ENCODE measurements around the gene ZBTB24.
"Not testable (repeated sequence)": the region's sequence is repeated elsewhere in the genome, so short reads cannot be mapped to it uniquely, and the experiment has no call there.

ZBTB24 gene

DNA sequence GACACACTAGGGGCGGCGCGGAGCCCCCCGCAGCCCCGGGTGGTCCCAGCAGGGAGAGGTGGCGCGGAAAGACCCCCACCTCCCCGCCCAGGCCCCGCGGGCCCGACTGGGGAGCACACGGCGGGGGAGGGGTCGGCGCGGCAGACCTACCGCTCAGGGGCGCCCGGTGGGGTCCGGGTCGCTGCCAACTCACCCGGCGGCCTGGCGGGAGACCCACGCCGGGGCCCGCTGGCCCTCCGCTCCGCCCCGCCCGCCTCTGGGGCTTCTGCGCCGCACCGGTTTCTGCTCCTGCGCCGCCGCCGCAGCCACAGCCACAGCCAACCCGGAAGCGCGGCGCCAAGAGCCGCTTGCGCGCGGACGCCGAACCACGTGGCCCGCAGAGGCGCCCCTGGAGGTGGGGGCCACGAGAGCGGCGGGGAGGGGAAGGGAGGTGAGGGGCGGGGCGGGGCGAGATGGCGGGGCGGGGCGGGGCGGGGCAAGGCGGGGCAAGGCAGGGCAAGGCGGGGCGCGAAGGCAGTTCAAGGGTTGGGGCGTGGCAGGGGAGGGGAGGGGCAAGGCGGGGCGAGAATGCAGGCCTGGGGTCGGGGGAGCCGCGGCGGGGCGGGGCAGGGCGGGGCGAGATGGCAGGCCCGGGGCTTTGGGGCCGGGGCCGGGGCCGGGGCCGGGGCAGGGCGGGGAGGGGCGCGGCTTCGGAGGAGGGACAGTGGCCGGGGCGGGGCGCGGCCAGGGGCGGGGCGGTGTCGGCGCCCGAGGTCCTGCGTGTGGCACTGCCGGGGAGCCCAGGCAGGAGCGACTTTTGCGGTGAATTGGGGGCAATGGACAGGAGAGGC lies at the start of gene ZBTB24:
TSS of gene ZBTB24 (minus strand) at position 315 of the 830 bp plus-strand sequence. CDS start 1,193 bp downstream, outside the sequence.
- Histone ChIP-seq H3K9ac (ENCODE audit: low read length) (peak within 1 kb of the TSS; percentile 49), H3K36me3 (ENCODE audit: insufficient read depth, low read length) (peaks cover 16% of the 10 kb centered on the region), H3K9me3 (ENCODE audit: low read length) (no peaks in the 10 kb centered on the region), H3K27ac (ENCODE audit: low read depth, low read length) (peak within 1 kb of the TSS; percentile 63), H3K27me3 (ENCODE audit: control insufficient read depth in 1 of 2, insufficient read depth in 2 of 2, low read length in 2 of 2) (no peaks in the 10 kb centered on the region), H3K4me3 (ENCODE audit: low read depth in 1 of 2, low read length in 2 of 2) (peak within 1 kb of the TSS; percentile 71 to 84), H3K4me1 (ENCODE audit: insufficient read depth, low read length) (peaks cover 35% of the 10 kb centered on the region)

DNA sequence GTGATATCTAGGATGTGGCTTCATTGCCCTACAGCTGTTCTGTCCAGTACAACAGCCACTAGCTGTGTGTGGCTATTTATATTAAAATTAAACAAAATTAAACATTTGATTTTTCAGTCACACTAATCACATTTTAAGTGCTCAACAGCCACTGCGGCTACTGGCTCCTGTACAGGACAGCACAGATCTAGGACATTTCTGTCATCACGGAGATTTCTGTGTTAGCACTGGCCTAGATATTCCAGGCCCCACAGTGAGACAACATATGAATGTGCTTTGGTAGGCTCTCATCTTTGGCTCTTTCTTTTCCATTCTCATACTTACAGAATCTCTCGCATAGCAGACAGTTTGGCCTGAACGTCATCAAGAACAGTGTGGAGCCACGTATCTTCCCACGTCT lies 48.4 kb upstream of the ZBTB24 start:
- H3K27ac ChIP-seq (ENCODE audit: low read depth, low read length): no peak overlapping the region
- H3K4me3 ChIP-seq (ENCODE audit: low read depth in 1 of 2, low read length in 2 of 2): no peak overlapping the region
- H3K36me3 ChIP-seq (ENCODE audit: insufficient read depth, low read length): no peaks in the 10 kb centered on the region
- no peaks in the 10 kb centered on the region for H3K9me3 ChIP-seq (ENCODE audit: low read length)
- no peaks in the 10 kb centered on the region for H3K27me3 ChIP-seq (ENCODE audit: control insufficient read depth in 1 of 2, insufficient read depth in 2 of 2, low read length in 2 of 2)
- no peak overlapping the region for H3K9ac ChIP-seq (ENCODE audit: low read length)
- H3K4me1 ChIP-seq (ENCODE audit: insufficient read depth, low read length): no peaks in the 10 kb centered on the region

GRCh38 chr6:109527989-109528388 lies 45.0 kb upstream of the ZBTB24 start:
- Histone ChIP-seq H3K9me3 (ENCODE audit: low read length) (no peaks in the 10 kb centered on the region), H3K4me3 (ENCODE audit: low read depth in 1 of 2, low read length in 2 of 2) (no peak overlapping the region), H3K4me1 (ENCODE audit: insufficient read depth, low read length) (no peaks in the 10 kb centered on the region), H3K27ac (ENCODE audit: low read depth, low read length) (no peak overlapping the region), H3K36me3 (ENCODE audit: insufficient read depth, low read length) (no peaks in the 10 kb centered on the region), H3K9ac (ENCODE audit: low read length) (no peak overlapping the region), H3K27me3 (ENCODE audit: control insufficient read depth in 1 of 2, insufficient read depth in 2 of 2, low read length in 2 of 2) (no peaks in the 10 kb centered on the region)

DNA sequence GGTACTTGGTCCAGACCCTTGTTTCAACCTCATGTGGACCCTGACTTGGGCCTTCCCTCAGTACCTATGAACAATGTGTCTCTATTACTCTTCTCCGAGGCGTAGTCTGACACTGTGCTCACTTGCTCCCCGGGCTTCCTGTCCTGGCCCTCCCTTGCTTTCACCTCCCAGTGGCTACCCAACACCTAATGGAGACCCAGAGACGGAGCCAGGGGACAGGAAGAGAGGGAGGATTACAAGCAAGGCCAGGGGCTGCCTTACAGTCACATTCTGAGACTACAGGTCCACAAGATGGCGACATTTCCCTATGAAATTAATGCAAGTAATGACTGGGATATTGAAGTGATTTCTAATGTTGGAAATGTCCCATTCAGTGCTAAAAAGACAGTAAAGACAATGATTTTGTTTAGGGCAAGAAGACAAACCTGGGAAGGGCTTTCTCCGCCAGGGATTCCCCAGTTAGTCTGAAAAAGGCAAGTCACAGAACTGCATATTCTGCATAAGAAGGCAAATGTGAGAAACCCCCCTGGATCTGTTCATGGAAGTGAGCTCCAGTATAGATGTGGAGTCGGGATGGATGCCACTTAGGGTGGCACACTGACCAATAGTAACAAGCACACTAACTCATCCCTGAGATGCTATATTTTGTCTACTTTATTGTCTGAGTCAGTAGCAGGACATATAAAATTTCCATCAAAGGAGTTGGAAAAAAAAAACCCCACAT lies 44.0 kb upstream of the ZBTB24 start:
- Histone ChIP-seq H3K9me3 (ENCODE audit: low read length) (no peaks in the 10 kb centered on the region), H3K36me3 (ENCODE audit: insufficient read depth, low read length) (no peaks in the 10 kb centered on the region), H3K9ac (ENCODE audit: low read length) (no peak overlapping the region), H3K4me1 (ENCODE audit: insufficient read depth, low read length) (no peaks in the 10 kb centered on the region), H3K4me3 (ENCODE audit: low read depth in 1 of 2, low read length in 2 of 2) (no peak overlapping the region), H3K27me3 (ENCODE audit: control insufficient read depth in 1 of 2, insufficient read depth in 2 of 2, low read length in 2 of 2) (no peaks in the 10 kb centered on the region), H3K27ac (ENCODE audit: low read depth, low read length) (no peak overlapping the region)

DNA sequence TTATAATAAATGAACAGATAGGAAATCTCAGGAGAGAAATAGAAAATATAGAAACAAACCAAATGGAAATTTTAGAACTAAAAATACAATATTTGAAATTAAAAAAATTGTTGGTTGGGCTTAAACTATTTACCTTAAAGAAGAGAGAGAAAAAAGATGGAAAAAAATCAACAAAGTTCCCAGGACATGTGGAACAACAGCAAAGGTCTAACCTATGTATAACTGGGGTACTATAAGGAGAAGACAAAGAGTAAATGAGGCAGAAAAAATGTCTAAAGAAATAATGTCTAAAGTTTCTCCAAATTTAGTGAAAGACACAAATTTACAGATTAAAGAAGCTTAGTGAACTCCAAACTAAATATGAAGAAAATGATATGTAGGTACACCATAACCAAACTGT lies 41.1 kb upstream of the ZBTB24 start:
- Histone ChIP-seq H3K9ac (ENCODE audit: low read length) (no peak overlapping the region), H3K27me3 (ENCODE audit: control insufficient read depth in 1 of 2, insufficient read depth in 2 of 2, low read length in 2 of 2) (no peaks in the 10 kb centered on the region), H3K4me3 (ENCODE audit: low read depth in 1 of 2, low read length in 2 of 2) (no peak overlapping the region), H3K36me3 (ENCODE audit: insufficient read depth, low read length) (no peaks in the 10 kb centered on the region), H3K9me3 (ENCODE audit: low read length) (no peaks in the 10 kb centered on the region), H3K4me1 (ENCODE audit: insufficient read depth, low read length) (no peaks in the 10 kb centered on the region), H3K27ac (ENCODE audit: low read depth, low read length) (no peak overlapping the region)

DNA sequence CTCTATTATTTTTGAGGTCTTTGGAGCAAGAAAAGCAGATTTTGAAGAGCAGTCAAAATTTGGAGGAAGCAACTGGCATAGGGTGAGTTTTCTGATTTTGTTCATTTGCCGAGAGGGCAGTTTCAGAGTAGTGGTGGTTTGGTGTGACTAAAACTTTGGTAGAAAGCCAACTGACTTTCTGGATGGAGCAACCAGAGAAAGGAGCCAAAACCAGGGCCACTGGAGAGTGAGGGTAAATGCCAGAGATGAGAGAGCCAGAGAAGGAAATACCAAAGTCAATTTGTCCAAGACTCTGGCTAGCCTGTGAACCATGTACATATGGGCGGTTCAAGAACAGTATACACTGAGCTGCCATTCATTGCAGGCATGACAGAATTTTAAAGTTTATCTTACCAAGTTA lies 40.5 kb upstream of the ZBTB24 start:
- Histone ChIP-seq H3K4me1 (ENCODE audit: insufficient read depth, low read length) (no peaks in the 10 kb centered on the region), H3K9ac (ENCODE audit: low read length) (no peak overlapping the region), H3K27me3 (ENCODE audit: control insufficient read depth in 1 of 2, insufficient read depth in 2 of 2, low read length in 2 of 2) (no peaks in the 10 kb centered on the region), H3K36me3 (ENCODE audit: insufficient read depth, low read length) (no peaks in the 10 kb centered on the region), H3K9me3 (ENCODE audit: low read length) (no peaks in the 10 kb centered on the region), H3K4me3 (ENCODE audit: low read depth in 1 of 2, low read length in 2 of 2) (no peak overlapping the region), H3K27ac (ENCODE audit: low read depth, low read length) (no peak overlapping the region)

DNA sequence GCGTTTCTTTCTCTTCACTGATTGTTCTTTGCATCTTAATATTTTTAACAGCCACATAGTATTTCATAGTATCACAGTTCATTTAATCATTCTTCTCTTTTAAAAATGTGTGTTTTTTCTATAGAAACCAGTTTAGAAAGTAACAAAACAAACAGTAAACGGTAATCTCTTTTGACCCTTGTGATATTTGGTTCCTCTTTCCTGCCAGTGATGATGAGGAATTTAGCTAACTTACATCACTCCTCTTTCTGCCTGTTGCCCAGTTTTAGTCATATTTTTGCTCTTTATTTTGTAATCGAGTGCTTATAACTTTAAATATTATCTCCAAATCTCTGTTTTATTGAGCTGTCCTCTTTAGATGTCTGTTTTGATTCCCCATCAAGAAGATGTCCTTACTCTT lies 38.1 kb upstream of the ZBTB24 start:
- no peak overlapping the region for H3K9ac ChIP-seq (ENCODE audit: low read length)
- H3K9me3 ChIP-seq (ENCODE audit: low read length): no peaks in the 10 kb centered on the region
- no peaks in the 10 kb centered on the region for H3K36me3 ChIP-seq (ENCODE audit: insufficient read depth, low read length)
- no peak overlapping the region for H3K4me3 ChIP-seq (ENCODE audit: low read depth in 1 of 2, low read length in 2 of 2)
- no peaks in the 10 kb centered on the region for H3K27me3 ChIP-seq (ENCODE audit: control insufficient read depth in 1 of 2, insufficient read depth in 2 of 2, low read length in 2 of 2)
- H3K4me1 ChIP-seq (ENCODE audit: insufficient read depth, low read length): no peaks in the 10 kb centered on the region
- H3K27ac ChIP-seq (ENCODE audit: low read depth, low read length): no peak overlapping the region

GRCh38 chr6:109519647-109520046 lies 36.6 kb upstream of the ZBTB24 start:
- not testable (repeated sequence) for H3K4me3 ChIP-seq (ENCODE audit: low read depth in 1 of 2, low read length in 2 of 2); H3K36me3 ChIP-seq (ENCODE audit: insufficient read depth, low read length); H3K27me3 ChIP-seq (ENCODE audit: control insufficient read depth in 1 of 2, insufficient read depth in 2 of 2, low read length in 2 of 2); H3K4me1 ChIP-seq (ENCODE audit: insufficient read depth, low read length); H3K9me3 ChIP-seq (ENCODE audit: low read length); H3K9ac ChIP-seq (ENCODE audit: low read length); H3K27ac ChIP-seq (ENCODE audit: low read depth, low read length)

GRCh38 chr6:109516929-109517328 lies 33.9 kb upstream of the ZBTB24 start:
- H3K9ac ChIP-seq (ENCODE audit: low read length): no peak overlapping the region
- no peaks in the 10 kb centered on the region for H3K4me1 ChIP-seq (ENCODE audit: insufficient read depth, low read length)
- H3K9me3 ChIP-seq (ENCODE audit: low read length): no peaks in the 10 kb centered on the region
- H3K4me3 ChIP-seq (ENCODE audit: low read depth in 1 of 2, low read length in 2 of 2): no peak overlapping the region
- H3K27me3 ChIP-seq (ENCODE audit: control insufficient read depth in 1 of 2, insufficient read depth in 2 of 2, low read length in 2 of 2): no peaks in the 10 kb centered on the region
- no peak overlapping the region for H3K27ac ChIP-seq (ENCODE audit: low read depth, low read length)
- H3K36me3 ChIP-seq (ENCODE audit: insufficient read depth, low read length): no peaks in the 10 kb centered on the region

DNA sequence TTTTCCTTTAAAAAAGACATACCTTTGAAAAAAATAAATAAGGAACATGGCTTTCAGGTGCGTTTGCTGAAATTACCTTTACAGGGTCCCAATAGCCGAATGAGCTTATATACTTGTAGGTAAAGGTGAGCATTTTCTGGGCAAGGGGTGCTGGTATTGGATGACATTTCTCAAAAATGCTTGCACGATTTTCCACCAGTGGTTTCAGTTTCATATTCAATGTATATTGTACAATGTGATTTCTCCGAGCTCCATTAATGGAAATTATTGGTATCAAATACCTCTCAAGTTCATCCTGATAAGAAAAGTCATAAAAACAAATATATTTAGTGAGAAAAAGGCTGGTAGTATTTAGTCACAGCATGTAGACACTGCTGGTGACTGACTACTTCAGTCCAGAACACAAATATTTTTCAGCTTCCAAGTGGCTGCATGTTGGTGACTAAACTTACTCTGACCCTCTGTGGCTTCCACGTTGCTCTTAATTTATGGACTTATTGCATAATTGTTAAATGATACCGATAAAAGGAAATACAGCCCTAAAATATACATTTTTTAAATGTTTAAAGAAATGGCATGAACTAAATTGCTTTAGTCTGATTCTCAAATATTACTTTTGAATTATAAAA lies 32.9 kb upstream of the ZBTB24 start:
- H3K9me3 ChIP-seq (ENCODE audit: low read length): no peaks in the 10 kb centered on the region
- no peak overlapping the region for H3K4me3 ChIP-seq (ENCODE audit: low read depth in 1 of 2, low read length in 2 of 2)
- no peak overlapping the region for H3K9ac ChIP-seq (ENCODE audit: low read length)

GRCh38 chr6:109514946-109515345 lies 31.9 kb upstream of the ZBTB24 start:
- H3K36me3 ChIP-seq (ENCODE audit: insufficient read depth, low read length): no peaks in the 10 kb centered on the region
- no peak overlapping the region for H3K4me3 ChIP-seq (ENCODE audit: low read depth in 1 of 2, low read length in 2 of 2)
- no peaks in the 10 kb centered on the region for H3K4me1 ChIP-seq (ENCODE audit: insufficient read depth, low read length)

More for the DNA sequence above, 32.9 kb upstream of the ZBTB24 start:
- no peaks in the 10 kb centered on the region for H3K36me3 ChIP-seq (ENCODE audit: insufficient read depth, low read length)
- no peaks in the 10 kb centered on the region for H3K27me3 ChIP-seq (ENCODE audit: control insufficient read depth in 1 of 2, insufficient read depth in 2 of 2, low read length in 2 of 2)
- no peaks in the 10 kb centered on the region for H3K4me1 ChIP-seq (ENCODE audit: insufficient read depth, low read length)
- H3K27ac ChIP-seq (ENCODE audit: low read depth, low read length): no peak overlapping the region

More at GRCh38 chr6:109514946-109515345, 31.9 kb upstream of the ZBTB24 start:
- no peaks in the 10 kb centered on the region for H3K9me3 ChIP-seq (ENCODE audit: low read length)
- no peak overlapping the region for H3K27ac ChIP-seq (ENCODE audit: low read depth, low read length)
- H3K27me3 ChIP-seq (ENCODE audit: control insufficient read depth in 1 of 2, insufficient read depth in 2 of 2, low read length in 2 of 2): no peaks in the 10 kb centered on the region
- no peak overlapping the region for H3K9ac ChIP-seq (ENCODE audit: low read length)

Measured in muscle layer of colon (tissue), 2 donors.